GM23338 (cell line): ENCODE results near the gene GRIK4.

Experiments
- CREB1 ChIP-seq: fragments of 250-450 bp; sonication (Bioruptor Pico); IDR thresholded peaks from 2 replicates; pipeline ENCODE4 v1.5.0; 2020; ENCODE audit warnings: low read depth, mild to moderate bottlenecking, moderate library complexity
- CTCF ChIP-seq, 2 experiments: fragments of 200-600 bp in 1 of 2; sonication (generic) in 1 of 2; conservative IDR thresholded peaks; 2 replicates each; pipeline versions ENCODE4 v1.5.1 to v1.6.1; 2016 to 2017; ENCODE audit warnings: antibody characterized with exemption in 2 of 2, low read depth in 2 of 2, mild to moderate bottlenecking in 2 of 2, moderate library complexity in 1 of 2
- ETS1 ChIP-seq: IDR thresholded peaks from 2 replicates; pipeline ENCODE4 v1.6.1; 2016; ENCODE audit warnings: antibody characterized with exemption
- EZH2 ChIP-seq: fragments of 200-600 bp; sonication (generic); IDR thresholded peaks from one replicate; pipeline ENCODE4 v1.8.0; 2017; ENCODE audit warnings: antibody characterized with exemption, mild to moderate bottlenecking, low read depth; ENCODE audit not compliant: unreplicated experiment
- EZH2phosphoT487 ChIP-seq: fragments of 200-600 bp; sonication (generic); IDR thresholded peaks from one replicate; pipeline ENCODE4 v1.8.1; 2018; ENCODE audit warnings: antibody characterized with exemption; ENCODE audit not compliant: unreplicated experiment
- JUNB ChIP-seq: IDR thresholded peaks from one replicate; pipeline ENCODE4 v1.6.1; 2016; ENCODE audit warnings: antibody characterized with exemption; ENCODE audit not compliant: unreplicated experiment
- NANOG ChIP-seq: IDR thresholded peaks from 2 replicates; pipeline ENCODE4 v1.6.1; 2016; ENCODE audit warnings: antibody characterized with exemption, borderline replicate concordance
- POLR2AphosphoS5 ChIP-seq: IDR thresholded peaks from 2 replicates; pipeline ENCODE4 v1.6.1; 2016; ENCODE audit warnings: antibody characterized with exemption, low read depth
- REST ChIP-seq: IDR thresholded peaks from one replicate; pipeline ENCODE4 v1.6.1; 2018; ENCODE audit warnings: antibody characterized with exemption; ENCODE audit not compliant: unreplicated experiment
- STAT1 ChIP-seq: IDR thresholded peaks from one replicate; pipeline ENCODE4 v1.6.1; 2016; ENCODE audit warnings: antibody characterized with exemption; ENCODE audit not compliant: unreplicated experiment
- ZNF114 ChIP-seq: fragments of 250-450 bp; sonication (Bioruptor Pico); IDR thresholded peaks from 2 replicates; pipeline ENCODE4 v1.5.0; 2020; ENCODE audit warnings: mild to moderate bottlenecking, moderate library complexity
- ZNF331 ChIP-seq: fragments of 250-450 bp; sonication (Bioruptor Pico); IDR thresholded peaks from 2 replicates; pipeline ENCODE4 v1.5.0; 2020; ENCODE audit warnings: low read depth, mild to moderate bottlenecking, moderate library complexity

GRCh38 chr11:120722524-120722923 is 211.0 kb downstream of the GRIK4 start:
- TF ChIP-seq CTCF (conservative IDR thresholded peaks at IDR 0.05; ENCODE audit: low read depth in 2 of 2) (no peak), POLR2AphosphoS5 (no peak), EZH2 (no peak), CREB1 (CRISPR knock-in tag) (no peak), STAT1 (no peak), JUNB (no peak), REST (no peak), ZNF331 (CRISPR knock-in tag) (no peak), EZH2phosphoT487 (no peak), ETS1 (no peak), ZNF114 (CRISPR knock-in tag) (no peak), NANOG (no peak)
